ENCODE measurements around the gene IRF9.
A peak's percentile ranks its signal among the peaks of the same experiment; 100 is the strongest.

IRF9 gene

DNA sequence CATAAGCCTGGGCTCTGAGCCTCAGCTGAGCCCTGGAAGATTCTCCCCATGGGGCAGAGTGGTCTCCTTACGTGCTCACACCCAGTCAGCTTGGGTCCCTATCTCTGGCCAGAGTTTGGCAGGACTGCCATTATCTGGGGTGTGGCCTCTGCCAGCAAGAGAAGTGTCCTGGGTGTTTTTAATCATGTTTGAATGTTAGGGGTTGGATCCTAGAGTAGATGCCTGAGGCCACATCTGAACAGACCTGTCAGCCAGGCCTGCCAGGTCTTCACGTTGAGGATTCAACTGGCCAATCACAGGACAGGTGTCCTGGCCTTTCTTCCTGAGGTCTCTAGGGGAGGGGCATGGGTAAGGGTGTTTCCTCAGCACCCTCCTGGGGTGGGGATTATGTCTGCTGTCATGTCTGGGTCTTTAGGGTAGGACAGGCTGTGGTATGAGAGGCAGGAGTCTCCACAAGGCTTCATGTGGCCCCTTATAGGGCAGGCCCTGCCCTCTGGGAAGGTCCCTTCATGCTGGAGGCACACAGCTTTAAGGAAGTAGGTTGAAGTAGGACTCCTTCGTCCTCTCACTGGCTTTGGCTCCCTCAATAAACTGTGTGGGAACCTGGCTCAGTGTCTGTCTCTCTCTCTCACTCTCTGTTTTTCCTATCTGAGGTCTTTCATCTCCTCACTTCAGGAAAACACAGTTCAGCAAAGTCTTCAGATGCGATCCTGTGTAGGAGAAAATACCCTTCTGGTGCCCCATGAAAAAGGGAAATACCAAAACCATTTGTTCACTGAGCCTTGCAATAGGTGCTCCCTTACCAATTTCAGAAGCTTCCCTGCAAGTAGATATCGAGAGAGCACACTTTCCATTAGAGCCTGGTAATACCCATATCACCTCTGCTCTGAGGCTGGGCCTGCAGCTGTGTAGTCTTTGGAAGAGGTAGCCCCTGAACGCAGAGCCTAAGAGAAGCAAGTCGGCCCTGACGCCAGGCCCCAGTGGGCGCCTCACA, 37.3 kb upstream of the IRF9 start:
- no peak for DNase-seq
- Mint-ChIP-seq H3K4me3 (no peak overlapping the region), H3K9me3 (no peaks in the 10 kb centered on the region), H3K27ac (peak overlapping the region; percentile 74), H3K36me3 (ENCODE audit: low read depth) (peaks cover 56% of the 10 kb centered on the region), H3K27me3 (no peaks in the 10 kb centered on the region), H3K4me1 (ENCODE audit: low read depth) (peaks cover 3% of the 10 kb centered on the region)

DNA sequence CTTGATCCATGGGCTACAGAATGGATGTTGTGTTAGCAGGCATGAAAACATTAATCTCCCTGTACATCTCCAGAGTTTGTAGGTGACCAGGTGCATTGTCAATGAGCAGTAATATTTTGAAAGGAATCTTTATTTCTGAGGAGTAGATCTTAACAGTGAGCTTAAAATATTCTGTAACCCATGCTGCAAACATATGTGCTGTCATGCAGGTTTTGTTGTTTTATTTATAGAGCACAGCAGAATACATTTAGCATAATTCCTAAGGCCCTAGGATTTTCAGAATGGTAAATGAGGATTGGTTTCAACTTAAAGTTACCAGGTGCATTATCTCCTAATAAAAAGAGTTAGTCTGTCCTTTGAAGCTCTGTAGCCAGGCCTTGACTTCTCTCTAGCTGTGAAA, 34.1 kb upstream of the IRF9 start:
- Mint-ChIP-seq H3K27ac (no peak overlapping the region), H3K4me3 (no peak overlapping the region), H3K36me3 (ENCODE audit: low read depth) (peaks cover 28% of the 10 kb centered on the region)

DNA sequence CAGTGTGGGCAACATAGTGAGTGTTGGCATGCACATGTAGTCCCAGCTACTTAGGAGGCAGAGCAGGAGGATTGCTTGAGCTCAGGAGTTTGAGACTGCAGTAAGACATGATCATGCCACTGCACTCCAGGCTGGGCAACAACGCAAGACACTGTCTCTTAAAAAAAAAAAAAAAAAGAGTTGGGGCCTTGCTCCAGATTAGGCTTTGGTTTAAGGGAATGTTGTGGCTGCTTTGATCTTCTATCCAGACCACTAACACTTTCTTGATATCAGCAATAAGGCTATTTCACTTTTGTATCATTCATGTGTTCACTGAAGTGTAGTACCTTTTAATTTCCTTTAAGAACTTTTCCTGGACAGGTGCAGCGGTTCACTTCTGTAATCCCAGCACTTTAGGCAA, 33.4 kb upstream of the IRF9 start:
- no peaks in the 10 kb centered on the region for H3K27me3 Mint-ChIP-seq
- no peak for DNase-seq
- no peak overlapping the region for H3K4me3 Mint-ChIP-seq
- peaks cover 21% of the 10 kb centered on the region for H3K36me3 Mint-ChIP-seq (ENCODE audit: low read depth)
- no peak overlapping the region for H3K27ac Mint-ChIP-seq
- H3K4me1 Mint-ChIP-seq (ENCODE audit: low read depth): peaks cover 13% of the 10 kb centered on the region
- no peaks in the 10 kb centered on the region for H3K9me3 Mint-ChIP-seq

More for the DNA sequence above, 34.1 kb upstream of the IRF9 start:
- no peak for DNase-seq
- H3K9me3 Mint-ChIP-seq: no peaks in the 10 kb centered on the region
- peaks cover 6% of the 10 kb centered on the region for H3K4me1 Mint-ChIP-seq (ENCODE audit: low read depth)
- no peaks in the 10 kb centered on the region for H3K27me3 Mint-ChIP-seq

DNA sequence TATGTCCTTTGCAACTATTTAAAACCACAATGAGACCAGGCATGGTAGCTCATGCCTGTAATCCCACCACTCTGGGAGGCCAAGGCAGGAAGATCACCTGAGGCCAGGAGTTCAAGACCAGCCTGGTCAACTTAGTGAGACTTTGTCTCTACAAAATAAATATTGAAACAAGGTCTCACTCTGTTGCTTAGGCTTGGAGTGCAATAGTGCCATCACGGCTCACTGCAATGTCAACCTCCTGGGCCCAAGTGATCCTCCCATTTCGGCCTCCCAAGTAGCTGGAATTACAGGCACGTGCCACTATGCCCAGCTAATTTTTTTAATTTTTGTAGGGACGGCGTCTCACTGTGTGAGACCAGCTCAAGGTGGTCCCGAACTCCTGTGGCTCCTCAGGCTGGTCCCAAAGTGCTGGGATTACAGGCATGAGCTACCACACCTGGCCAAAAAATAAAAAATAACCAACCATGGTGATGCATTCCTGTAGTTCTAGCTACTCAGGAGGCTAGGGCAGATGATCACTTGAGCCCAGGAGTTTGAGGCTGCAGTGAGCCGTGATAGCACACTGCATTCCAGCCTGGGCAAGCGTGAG, 31.6 kb upstream of the IRF9 start:
- no peak overlapping the region for H3K4me3 Mint-ChIP-seq
- no peak for DNase-seq
- no peaks in the 10 kb centered on the region for H3K9me3 Mint-ChIP-seq
- peaks cover 4% of the 10 kb centered on the region for H3K36me3 Mint-ChIP-seq (ENCODE audit: low read depth)
- no peaks in the 10 kb centered on the region for H3K27me3 Mint-ChIP-seq
- H3K27ac Mint-ChIP-seq: no peak overlapping the region
- peaks cover 18% of the 10 kb centered on the region for H3K4me1 Mint-ChIP-seq (ENCODE audit: low read depth)

DNA sequence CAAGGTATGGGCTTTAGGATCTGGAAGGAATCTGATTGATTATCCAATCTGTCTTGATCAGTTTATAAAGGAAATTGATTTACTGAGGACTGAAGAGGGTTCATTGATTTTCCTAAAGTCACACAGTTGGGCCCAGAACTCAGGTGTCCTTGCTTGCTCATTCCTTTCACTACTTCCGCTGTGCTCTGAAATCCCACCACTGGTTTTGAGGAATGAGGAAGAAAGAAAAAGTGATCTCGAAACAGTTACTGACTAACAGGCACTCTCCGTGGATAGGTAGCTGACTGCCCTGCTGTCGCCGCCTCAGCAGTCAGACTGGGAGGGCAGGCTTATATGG, 30.7 kb upstream of the IRF9 start, which contains the start of gene FITM1:
TSS of gene FITM1 (plus strand) at position 280 of the 337 bp plus-strand sequence. CDS start 905 bp downstream, outside the sequence.
- H3K27ac Mint-ChIP-seq: no peak within 1 kb of the TSS
- H3K27me3 Mint-ChIP-seq: no peaks in the 10 kb centered on the region
- H3K36me3 Mint-ChIP-seq (ENCODE audit: low read depth): peaks cover under 1% of the 10 kb centered on the region
- H3K4me1 Mint-ChIP-seq (ENCODE audit: low read depth): peaks cover 22% of the 10 kb centered on the region
- no peaks in the 10 kb centered on the region for H3K9me3 Mint-ChIP-seq
- DNase-seq: no peak
- H3K4me3 Mint-ChIP-seq: no peak within 1 kb of the TSS

DNA sequence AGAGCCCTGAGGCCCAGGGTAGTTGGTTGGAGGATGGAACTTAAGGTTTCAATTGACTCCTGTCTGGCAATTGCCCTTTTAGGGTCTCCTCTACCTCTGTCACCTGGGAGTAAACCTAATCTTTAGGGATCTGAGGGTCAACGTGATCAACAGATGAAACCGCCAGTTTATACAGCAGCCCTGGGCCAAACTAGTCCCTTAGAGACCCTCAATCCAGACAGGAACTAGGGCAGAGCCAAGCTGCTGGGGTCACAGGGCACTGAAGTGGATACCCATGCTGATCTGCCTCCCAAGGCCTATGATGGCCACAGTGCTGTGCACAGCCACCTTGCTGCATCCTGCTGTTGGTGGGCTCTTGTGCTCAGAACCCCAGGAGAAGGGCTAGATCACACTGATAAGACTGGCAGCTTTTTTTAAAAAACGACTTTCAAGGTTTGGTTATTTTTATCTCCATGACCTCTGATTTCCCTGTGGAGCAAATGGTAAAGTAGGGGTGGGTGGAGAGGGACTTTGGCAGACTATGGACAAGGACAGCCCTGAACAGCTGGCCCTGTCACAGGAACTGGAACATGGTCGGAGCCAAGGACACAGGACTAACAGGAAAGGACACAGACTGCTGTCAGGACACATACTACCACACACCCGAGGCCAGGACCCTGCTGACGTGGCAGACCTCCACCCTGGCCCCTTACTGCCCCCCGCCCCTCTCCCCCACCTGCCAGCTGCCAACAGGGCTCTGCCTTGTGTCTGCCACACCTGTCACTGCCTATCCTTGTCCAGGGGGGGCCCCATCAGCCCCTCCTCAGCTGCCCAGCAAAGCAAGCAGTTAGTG, 30.1 kb upstream of the IRF9 start:
- Mint-ChIP-seq H3K36me3 (ENCODE audit: low read depth) (no peaks in the 10 kb centered on the region), H3K4me1 (ENCODE audit: low read depth) (peaks cover 25% of the 10 kb centered on the region), H3K4me3 (no peak overlapping the region), H3K27ac (no peak overlapping the region), H3K27me3 (no peaks in the 10 kb centered on the region), H3K9me3 (no peaks in the 10 kb centered on the region)
- no peak for DNase-seq

DNA sequence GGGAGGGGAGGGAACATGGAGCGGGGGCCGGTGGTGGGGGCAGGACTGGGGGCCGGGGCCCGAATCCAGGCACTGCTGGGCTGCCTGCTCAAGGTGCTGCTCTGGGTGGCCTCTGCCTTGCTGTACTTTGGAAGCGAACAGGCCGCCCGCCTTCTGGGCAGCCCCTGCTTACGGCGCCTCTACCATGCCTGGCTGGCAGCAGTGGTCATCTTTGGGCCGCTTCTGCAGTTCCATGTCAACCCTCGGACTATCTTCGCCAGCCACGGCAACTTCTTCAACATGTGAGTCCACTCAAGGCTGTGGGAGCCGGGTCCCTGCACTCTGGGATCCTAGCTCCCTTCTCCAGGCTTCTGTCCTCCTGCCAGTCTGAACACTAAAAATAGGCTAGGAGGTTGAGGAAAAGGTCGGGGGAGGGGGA, 29.5 kb upstream of the IRF9 start:
- peaks cover 27% of the 10 kb centered on the region for H3K4me1 Mint-ChIP-seq (ENCODE audit: low read depth)
- H3K9me3 Mint-ChIP-seq: no peaks in the 10 kb centered on the region
- H3K36me3 Mint-ChIP-seq (ENCODE audit: low read depth): peaks cover 2% of the 10 kb centered on the region
- no peaks in the 10 kb centered on the region for H3K27me3 Mint-ChIP-seq
- no peak for DNase-seq
- no peak overlapping the region for H3K4me3 Mint-ChIP-seq
- peak overlapping the region; percentile 77 for H3K27ac Mint-ChIP-seq

DNA sequence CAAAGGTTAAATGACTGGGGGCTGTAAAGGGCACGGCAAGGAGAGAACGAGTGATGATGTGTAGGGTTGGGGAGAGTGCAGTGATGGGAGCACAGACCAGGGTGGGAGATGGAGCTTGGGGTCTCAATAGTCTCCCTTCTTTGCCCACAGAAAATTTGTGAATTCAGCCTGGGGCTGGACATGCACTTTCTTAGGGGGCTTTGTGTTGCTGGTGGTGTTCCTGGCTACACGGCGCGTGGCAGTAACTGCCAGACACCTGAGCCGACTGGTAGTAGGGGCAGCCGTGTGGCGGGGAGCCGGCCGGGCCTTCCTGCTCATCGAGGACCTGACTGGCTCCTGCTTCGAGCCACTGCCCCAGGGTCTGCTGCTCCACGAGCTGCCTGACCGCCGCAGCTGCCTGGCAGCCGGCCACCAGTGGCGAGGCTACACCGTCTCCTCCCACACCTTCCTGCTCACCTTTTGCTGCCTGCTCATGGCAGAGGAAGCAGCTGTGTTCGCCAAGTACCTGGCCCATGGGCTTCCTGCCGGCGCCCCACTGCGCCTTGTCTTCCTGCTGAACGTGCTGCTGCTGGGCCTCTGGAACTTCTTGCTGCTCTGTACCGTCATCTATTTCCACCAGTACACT, 28.9 kb upstream of the IRF9 start:
- DNase-seq: peak; percentile 68
- Mint-ChIP-seq H3K27ac (peak overlapping the region; percentile 91), H3K36me3 (ENCODE audit: low read depth) (peaks cover 8% of the 10 kb centered on the region), H3K27me3 (no peaks in the 10 kb centered on the region), H3K4me1 (ENCODE audit: low read depth) (peaks cover 33% of the 10 kb centered on the region), H3K9me3 (no peaks in the 10 kb centered on the region), H3K4me3 (peak overlapping the region; percentile 33)

DNA sequence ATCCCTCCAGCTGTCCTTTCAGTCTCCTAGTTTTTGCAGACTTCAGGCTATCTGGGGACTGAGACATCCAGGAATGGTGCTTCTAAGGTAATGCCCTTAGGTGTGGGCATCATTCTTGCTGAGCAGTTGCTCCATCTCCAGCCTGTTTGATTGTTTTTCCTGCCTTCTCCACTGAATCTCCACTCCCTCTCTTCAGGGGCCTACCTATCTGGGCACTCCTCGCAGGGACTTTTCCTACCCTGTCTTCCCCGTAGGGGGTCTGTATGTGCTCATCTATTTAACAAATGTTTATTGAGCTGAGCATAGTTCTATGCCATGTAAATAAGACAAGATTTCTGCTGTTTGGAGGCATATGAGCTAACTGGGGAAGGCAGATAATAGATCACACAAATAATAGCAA, 28.1 kb upstream of the IRF9 start:
- Mint-ChIP-seq H3K4me1 (ENCODE audit: low read depth) (peaks cover 39% of the 10 kb centered on the region), H3K4me3 (no peak overlapping the region), H3K36me3 (ENCODE audit: low read depth) (peaks cover 16% of the 10 kb centered on the region)

DNA sequence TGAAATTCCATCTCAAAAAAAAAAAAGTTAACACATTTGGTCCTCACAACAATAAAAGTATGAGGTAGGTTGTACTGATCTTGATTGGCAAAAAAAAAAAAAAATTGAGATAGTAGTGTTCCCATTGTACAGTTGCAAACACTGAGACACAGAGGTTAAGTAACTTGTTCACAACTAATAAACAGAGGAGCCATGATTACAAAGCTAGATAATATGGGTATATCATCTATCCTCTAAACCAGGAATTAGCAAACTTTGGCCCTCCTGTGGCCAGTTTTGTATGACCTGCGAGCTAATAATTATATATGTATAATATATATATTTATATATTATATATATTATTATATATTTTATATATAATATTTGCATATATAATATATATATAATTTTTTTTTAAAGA, 27.3 kb upstream of the IRF9 start:
- DNase-seq: no peak
- peaks cover 46% of the 10 kb centered on the region for H3K4me1 Mint-ChIP-seq (ENCODE audit: low read depth)
- H3K27ac Mint-ChIP-seq: no peak overlapping the region
- no peak overlapping the region for H3K4me3 Mint-ChIP-seq
- H3K27me3 Mint-ChIP-seq: no peaks in the 10 kb centered on the region
- peaks cover 24% of the 10 kb centered on the region for H3K36me3 Mint-ChIP-seq (ENCODE audit: low read depth)
- H3K9me3 Mint-ChIP-seq: no peaks in the 10 kb centered on the region

More for the DNA sequence above, 28.1 kb upstream of the IRF9 start:
- H3K9me3 Mint-ChIP-seq: no peaks in the 10 kb centered on the region
- DNase-seq: no peak
- H3K27ac Mint-ChIP-seq: peak overlapping the region; percentile 91
- H3K27me3 Mint-ChIP-seq: no peaks in the 10 kb centered on the region

DNA sequence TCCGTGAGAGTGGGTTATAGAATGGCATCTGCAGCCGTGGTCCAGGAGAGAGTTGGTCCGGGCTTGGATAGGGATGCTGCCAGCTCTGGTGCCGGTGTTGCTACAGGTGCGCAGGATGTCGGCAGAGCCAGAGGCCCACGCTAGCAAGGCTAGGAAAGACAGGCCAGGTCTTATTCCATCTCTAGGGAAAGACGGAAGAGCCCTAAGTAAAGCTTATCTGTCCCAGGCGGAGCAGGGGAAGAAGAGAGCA, 25.6 kb upstream of the IRF9 start:
- DNase-seq: no peak

DNA sequence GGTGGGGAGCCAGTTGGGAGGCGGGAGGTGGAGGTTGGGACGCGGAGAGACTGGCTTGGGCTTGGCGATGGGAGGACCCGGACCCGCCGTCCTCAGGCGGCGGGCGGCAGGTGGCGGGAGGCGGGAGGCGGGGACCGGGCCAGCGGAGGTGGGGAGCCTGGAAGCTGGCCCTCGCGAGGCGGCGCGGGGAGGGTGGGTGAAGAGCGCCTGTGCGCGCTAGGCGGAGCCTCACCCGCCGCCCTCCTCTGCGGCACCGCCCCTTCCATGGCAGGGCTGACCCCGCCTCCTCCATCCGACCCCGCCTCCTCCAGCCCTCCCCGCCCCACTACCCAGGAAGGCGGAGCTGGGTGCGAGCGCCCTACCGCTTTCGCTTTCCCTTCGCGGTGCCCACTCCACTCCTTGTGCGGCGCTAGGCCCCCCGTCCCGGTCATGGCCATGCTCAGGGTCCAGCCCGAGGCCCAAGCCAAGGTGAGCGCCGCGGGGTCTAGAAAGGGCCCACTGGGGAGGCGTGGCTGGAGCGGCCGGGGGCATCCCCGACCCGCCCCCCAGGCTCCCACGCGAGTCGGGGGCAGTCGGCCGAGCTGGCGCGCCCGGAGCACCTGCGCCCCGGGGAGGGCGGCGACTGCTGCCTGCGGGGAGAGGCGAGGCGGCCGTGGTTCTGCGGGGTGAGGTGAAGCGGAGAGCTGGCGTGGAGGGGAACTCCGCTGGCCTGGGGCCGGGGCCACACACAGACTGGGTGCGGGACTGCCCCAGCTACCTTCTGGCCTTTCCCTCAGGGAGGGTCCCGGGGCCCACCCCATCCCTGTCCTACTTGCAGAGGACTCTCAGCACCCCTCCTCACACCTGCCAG, 25.0 kb upstream of the IRF9 start, which contains the start of gene PSME1:
TSS of gene PSME1 (plus strand) at position 361 of the 850 bp plus-strand sequence. CDS start at position 430, 69 bp downstream.
- Mint-ChIP-seq H3K36me3 (ENCODE audit: low read depth) (peaks cover 44% of the 10 kb centered on the region), H3K4me1 (ENCODE audit: low read depth) (peaks cover 58% of the 10 kb centered on the region), H3K27ac (peak within 1 kb of the TSS; percentile 94), H3K9me3 (no peaks in the 10 kb centered on the region), H3K4me3 (peak within 1 kb of the TSS; percentile 93), H3K27me3 (no peaks in the 10 kb centered on the region)
- DNase-seq: peak; percentile 98

More for the DNA sequence above, 25.6 kb upstream of the IRF9 start:
- Mint-ChIP-seq H3K9me3 (no peaks in the 10 kb centered on the region), H3K4me3 (peak overlapping the region; percentile 93), H3K4me1 (ENCODE audit: low read depth) (peaks cover 58% of the 10 kb centered on the region), H3K27me3 (no peaks in the 10 kb centered on the region), H3K27ac (peak overlapping the region; percentile 87), H3K36me3 (ENCODE audit: low read depth) (peaks cover 39% of the 10 kb centered on the region)

DNA sequence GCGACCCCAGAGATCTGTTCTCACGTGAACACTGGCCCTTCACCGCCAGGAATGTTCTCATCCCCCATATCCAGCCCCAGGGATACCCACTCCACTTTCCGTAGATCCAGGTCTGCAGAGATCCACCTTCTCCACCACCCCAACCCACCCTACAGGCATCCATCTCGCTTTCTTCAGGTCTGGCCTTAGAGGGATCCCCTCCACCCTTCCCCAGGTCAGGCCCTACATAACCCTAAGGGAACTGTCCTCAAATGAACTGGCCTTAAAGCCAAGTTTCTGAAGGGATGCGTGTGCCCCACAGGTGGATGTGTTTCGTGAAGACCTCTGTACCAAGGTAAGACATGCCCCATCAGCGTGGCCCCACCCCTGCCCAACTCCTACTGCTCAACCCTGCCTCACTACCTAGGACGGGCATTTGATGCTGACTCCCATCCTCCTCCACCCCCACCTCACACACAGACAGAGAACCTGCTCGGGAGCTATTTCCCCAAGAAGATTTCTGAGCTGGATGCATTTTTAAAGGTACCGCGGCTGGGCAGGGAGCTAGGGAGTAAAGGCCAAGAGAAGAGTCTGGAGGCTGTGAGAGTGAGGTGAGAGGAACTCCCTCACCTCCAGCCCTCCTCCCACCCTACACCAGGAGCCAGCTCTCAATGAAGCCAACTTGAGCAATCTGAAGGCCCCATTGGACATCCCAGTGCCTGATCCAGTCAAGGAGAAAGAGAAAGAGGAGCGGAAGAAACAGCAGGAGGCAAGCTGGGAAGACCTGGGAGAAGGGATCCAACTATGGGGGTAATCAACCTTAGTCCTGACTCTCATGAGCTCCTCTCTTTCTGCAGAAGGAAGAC, 24.2 kb upstream of the IRF9 start:
- peak overlapping the region; percentile 94 for H3K27ac Mint-ChIP-seq
- peaks cover 59% of the 10 kb centered on the region for H3K4me1 Mint-ChIP-seq (ENCODE audit: low read depth)
- H3K9me3 Mint-ChIP-seq: no peaks in the 10 kb centered on the region
- peak overlapping the region; percentile 93 for H3K4me3 Mint-ChIP-seq
- H3K27me3 Mint-ChIP-seq: no peaks in the 10 kb centered on the region
- peaks cover 50% of the 10 kb centered on the region for H3K36me3 Mint-ChIP-seq (ENCODE audit: low read depth)
- DNase-seq: no peak
